ENCODE results near the gene DHX8. TPM values are rescaled to one million over a fixed set of nuclear protein-coding genes. Genes with fewer than 3 reads are reported as not detected.

The DHX8 gene
- total RNA-seq, 4 donors from 2014 or later, result 15.3 to 44.9 (median 36.4) TPM

DNA sequence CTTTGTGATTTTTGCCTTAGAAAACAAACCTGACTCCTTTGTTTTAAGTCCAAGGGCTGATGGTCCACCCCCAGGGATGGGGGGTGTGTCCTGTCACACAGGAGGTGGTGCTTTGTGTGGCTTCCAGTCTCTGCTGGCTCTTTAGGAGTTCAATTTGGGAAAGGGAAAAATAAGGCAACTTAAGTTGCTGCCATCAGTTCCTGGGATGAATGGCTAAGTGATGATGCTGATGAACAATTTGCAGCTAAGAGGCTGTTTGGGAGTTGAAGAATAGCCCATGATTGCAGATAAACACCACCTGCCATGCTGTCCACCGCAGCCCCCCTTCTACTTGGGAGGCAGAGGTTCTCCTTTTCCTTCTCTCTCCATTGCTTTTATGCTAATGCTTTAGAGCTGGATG lies 44.7 kb upstream of the DHX8 start:
- DNase-seq, result no peak
- no peak for TF ChIP-seq CTCF (IDR thresholded peaks at IDR 0.05)
- no peak for TF ChIP-seq POLR2A (IDR thresholded peaks at IDR 0.05)
- no peak for TF ChIP-seq POLR2AphosphoS5 (IDR thresholded peaks at IDR 0.05)
- TF ChIP-seq EP300 (IDR thresholded peaks at IDR 0.05; ENCODE audit: low read depth), result no peak
- no peaks in the 10 kb centered on the region for H3K36me3 ChIP-seq
- H3K4me1 ChIP-seq, result peaks cover 0 to under 1% (median 0%) of the 10 kb centered on the region in 4 donors
- no peaks in the 10 kb centered on the region for H3K9me3 ChIP-seq
- 76% methylated on average over 1 of the region's 1 CpG; no CpG with 5 or more reads in 1 of the 2 donors for WGBS, 2 donors (ENCODE audit: low coverage in 1 of 2)
- no peak overlapping the region for H3K27ac ChIP-seq
- no peaks in the 10 kb centered on the region for H3K27me3 ChIP-seq
- no peak overlapping the region for H3K4me3 ChIP-seq
- intact Hi-C loops (cut with DNase I; ENCODE audit: low total_unique reads), result no loop called here
- in situ Hi-C loops (cut with MboI; ENCODE audit: low pct_ligation_motif_present in 1 of 4, low pct_unique_long_range_greater_than_20kb in 1 of 4, low sequenced_read_pairs in 3 of 4), result no loop called here

- H3K27me3 ChIP-seq, result no peaks in the 10 kb centered on the region
- in situ Hi-C loops (cut with MboI; ENCODE audit: low pct_ligation_motif_present in 1 of 4, low pct_unique_long_range_greater_than_20kb in 1 of 4, low sequenced_read_pairs in 3 of 4), result no loop called here
- intact Hi-C loops (cut with DNase I; ENCODE audit: low total_unique reads), result no loop called here
- no peak for DNase-seq
- H3K36me3 ChIP-seq, result no peaks in the 10 kb centered on the region
- no peaks in the 10 kb centered on the region for H3K9me3 ChIP-seq
- H3K27ac ChIP-seq, result no peak overlapping the region
- H3K4me1 ChIP-seq, result peaks cover 0 to 6% (median 0%) of the 10 kb centered on the region in 4 donors
- no peak overlapping the region for H3K4me3 ChIP-seq
- no peak for TF ChIP-seq CTCF (IDR thresholded peaks at IDR 0.05)
- TF ChIP-seq EP300 (IDR thresholded peaks at IDR 0.05; ENCODE audit: low read depth), result no peak
- no peak for TF ChIP-seq POLR2A (IDR thresholded peaks at IDR 0.05)
- TF ChIP-seq POLR2AphosphoS5 (IDR thresholded peaks at IDR 0.05), result no peak
- WGBS, 2 donors (ENCODE audit: low coverage in 1 of 2), result 44 to 57% methylated on average over 2 of the region's 2 CpGs
Observed at GRCh38 chr17:43442711-43443110, 41.1 kb upstream of the DHX8 start.

DNA sequence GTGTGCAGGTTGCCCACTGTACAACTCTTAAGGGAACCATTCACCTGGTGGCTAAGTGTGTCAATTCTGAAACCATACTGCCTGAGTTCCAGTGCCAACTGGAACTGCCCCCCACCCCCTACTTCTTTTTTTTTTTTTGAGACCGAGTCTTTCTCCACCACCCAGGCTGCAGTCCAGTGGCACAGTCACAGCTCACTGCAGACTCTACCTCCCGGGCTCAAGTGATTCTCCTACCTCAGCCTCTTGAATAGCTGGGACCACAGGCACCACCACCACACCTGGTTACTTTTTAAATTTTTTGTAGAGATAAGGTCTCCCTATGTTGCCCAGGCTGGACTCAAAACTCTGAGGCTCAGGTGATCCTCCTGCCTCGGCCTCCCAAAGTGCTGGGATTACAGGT lies 40.4 kb upstream of the DHX8 start:
- H3K4me3 ChIP-seq, result no peak overlapping the region
- peaks cover 0 to 6% (median 0%) of the 10 kb centered on the region in 4 donors for H3K4me1 ChIP-seq
- in situ Hi-C loops (cut with MboI; ENCODE audit: low pct_ligation_motif_present in 1 of 4, low pct_unique_long_range_greater_than_20kb in 1 of 4, low sequenced_read_pairs in 3 of 4) (no loop called here), intact Hi-C loops (cut with DNase I; ENCODE audit: low total_unique reads) (no loop called here)
- no peak for DNase-seq
- H3K27me3 ChIP-seq, result no peaks in the 10 kb centered on the region
- H3K36me3 ChIP-seq, result no peaks in the 10 kb centered on the region
- H3K9me3 ChIP-seq, result no peaks in the 10 kb centered on the region
- 89% methylated on average over 3 of the region's 3 CpGs; no CpG with 5 or more reads in 1 of the 2 donors for WGBS, 2 donors (ENCODE audit: low coverage in 1 of 2)
- no peak for TF ChIP-seq EP300 (IDR thresholded peaks at IDR 0.05; ENCODE audit: low read depth)
- no peak for TF ChIP-seq POLR2AphosphoS5 (IDR thresholded peaks at IDR 0.05)
- TF ChIP-seq CTCF (IDR thresholded peaks at IDR 0.05), result no peak
- no peak for TF ChIP-seq POLR2A (IDR thresholded peaks at IDR 0.05)
- no peak overlapping the region for H3K27ac ChIP-seq

GRCh38 chr17:43444223-43445008 lies 39.4 kb upstream of the DHX8 start:
- in situ Hi-C loops (cut with MboI; ENCODE audit: low pct_ligation_motif_present in 1 of 4, low pct_unique_long_range_greater_than_20kb in 1 of 4, low sequenced_read_pairs in 3 of 4) (no loop called here), intact Hi-C loops (cut with DNase I; ENCODE audit: low total_unique reads) (no loop called here)
- no peak for TF ChIP-seq POLR2A (IDR thresholded peaks at IDR 0.05)
- no peak for TF ChIP-seq CTCF (IDR thresholded peaks at IDR 0.05)
- no peak for TF ChIP-seq EP300 (IDR thresholded peaks at IDR 0.05; ENCODE audit: low read depth)
- TF ChIP-seq POLR2AphosphoS5 (IDR thresholded peaks at IDR 0.05), result no peak
- Histone ChIP-seq H3K36me3 (no peaks in the 10 kb centered on the region), H3K27me3 (no peaks in the 10 kb centered on the region), H3K27ac (no peak overlapping the region), H3K4me1 (peaks cover 0 to 6% (median 0%) of the 10 kb centered on the region in 4 donors), H3K4me3 (no peak overlapping the region), H3K9me3 (no peaks in the 10 kb centered on the region)
- 61 to 62% methylated on average over 6 to 8 of the region's 8 CpGs for WGBS, 2 donors (ENCODE audit: low coverage in 1 of 2)
- DNase-seq, result no peak

Measured in transverse colon (tissue), 4 donors.